AG10803 (cell line): Measurements from ENCODE around the gene ZNF185.

Source experiments
- DNase-seq: peaks from one replicate; pipeline ENCODE4 v3.0.0; 2010; ENCODE audit warnings: low read depth
- H3K4me3 ChIP-seq: 2 replicates; pipeline ENCODE4 v1.5.1; 2011; ENCODE audit warnings: mild to moderate bottlenecking, low read length, control low read depth
- CTCF ChIP-seq: conservative IDR thresholded peaks from 2 replicates; pipeline ENCODE4 v1.5.1; 2011; ENCODE audit warnings: mild to moderate bottlenecking, low read length, control low read depth, inconsistent platforms

The ZNF185 gene

GRCh38 chrX:152893980-152894610, 3.8 kb upstream of the ZNF185 start:
- DNase-seq, result no peak
- H3K4me3 ChIP-seq, result no peak overlapping the region
- TF ChIP-seq CTCF, result no peak

DNA sequence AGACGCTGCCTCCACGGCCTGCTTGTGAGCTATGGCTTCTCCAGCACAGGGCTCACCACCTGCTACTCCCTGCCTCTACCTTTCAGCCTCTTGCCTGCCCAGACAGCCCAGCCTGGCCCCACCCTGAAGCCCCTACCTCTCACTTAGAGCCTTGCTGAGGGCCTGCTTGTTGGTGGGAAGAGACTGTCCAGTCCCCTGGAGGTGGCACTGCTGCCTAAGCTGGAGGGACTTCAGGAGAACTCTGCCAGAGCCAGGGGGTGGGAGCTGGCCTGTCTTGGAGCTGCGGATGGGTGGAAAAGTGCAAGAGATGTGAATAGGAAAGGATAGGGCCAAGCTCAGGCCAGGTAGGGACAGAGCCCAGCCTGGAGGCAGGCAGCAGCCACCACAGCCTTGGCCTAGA, 2.7 kb upstream of the ZNF185 start:
- H3K4me3 ChIP-seq, result no peak overlapping the region
- DNase-seq, result no peak
- no peak for TF ChIP-seq CTCF

DNA sequence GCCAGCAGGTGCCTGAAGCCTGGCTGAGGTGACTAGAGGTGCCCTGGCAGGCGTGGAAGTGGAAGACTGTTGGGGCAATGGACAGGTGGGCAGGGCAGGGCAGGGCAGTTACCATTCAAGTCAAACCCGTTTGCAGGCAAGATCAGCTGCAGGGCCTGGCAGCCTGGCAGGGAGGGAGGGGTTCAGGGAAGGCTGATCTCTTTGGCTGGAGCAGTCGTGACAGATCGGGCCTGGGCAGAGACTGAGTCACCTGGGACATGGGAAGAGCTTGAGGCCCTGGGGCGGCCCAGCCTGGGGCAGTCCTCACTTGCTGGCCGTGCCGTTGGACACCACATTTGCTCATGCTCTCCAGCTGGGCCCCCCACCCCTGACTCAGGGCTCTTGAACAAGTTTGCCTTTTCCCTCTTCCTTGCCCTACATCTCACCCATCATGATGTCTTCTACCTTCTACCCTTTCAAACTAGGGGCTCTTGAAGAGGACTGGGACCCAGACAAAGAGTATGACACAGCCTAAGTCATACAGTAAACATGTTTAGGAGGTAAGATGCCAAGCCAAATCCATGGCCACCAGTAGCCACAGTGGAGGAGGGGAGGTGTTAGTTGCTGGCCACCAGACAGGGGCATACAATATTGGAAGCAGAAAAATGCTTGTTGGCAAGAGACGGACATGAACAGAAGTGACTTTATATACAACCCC, 2.0 kb upstream of the ZNF185 start:
- no peak overlapping the region for H3K4me3 ChIP-seq
- DNase-seq, result no peak
- TF ChIP-seq CTCF, result no peak

- no peak for TF ChIP-seq CTCF
- no peak for DNase-seq
- H3K4me3 ChIP-seq, result no peak overlapping the region
These were observed 1.4 kb upstream of the ZNF185 start for GRCh38 chrX:152896450-152896849.

DNA sequence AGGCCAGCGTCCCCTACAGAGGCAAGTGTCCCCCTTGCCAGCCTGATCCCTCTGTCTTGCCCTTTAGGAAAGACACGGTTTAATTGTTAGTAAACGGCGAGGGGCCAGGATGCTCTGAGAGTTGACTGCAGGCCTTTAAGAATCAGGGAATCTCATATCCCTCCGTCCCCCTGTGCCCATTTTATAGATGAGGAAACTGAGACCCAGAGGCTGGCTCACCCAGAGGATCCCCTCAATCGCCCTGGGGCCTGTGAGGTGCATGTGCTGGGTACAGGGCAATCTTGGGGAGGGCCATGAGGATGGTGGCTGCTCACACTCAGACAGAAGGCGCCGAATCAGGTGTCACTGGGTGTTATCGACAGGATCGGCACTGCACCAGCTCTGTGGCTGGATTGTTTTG, 575 bp downstream of the ZNF185 start:
- peak overlapping the region; percentile 44 for H3K4me3 ChIP-seq
- TF ChIP-seq CTCF, result no peak
- no peak for DNase-seq

- TF ChIP-seq CTCF, result no peak
- no peak for DNase-seq
- no peak overlapping the region for H3K4me3 ChIP-seq
These were observed 1.4 kb downstream of the ZNF185 start for GRCh38 chrX:152899111-152899873.
